ENCODE measurements around the gene RBM45.

The RBM45 gene

DNA sequence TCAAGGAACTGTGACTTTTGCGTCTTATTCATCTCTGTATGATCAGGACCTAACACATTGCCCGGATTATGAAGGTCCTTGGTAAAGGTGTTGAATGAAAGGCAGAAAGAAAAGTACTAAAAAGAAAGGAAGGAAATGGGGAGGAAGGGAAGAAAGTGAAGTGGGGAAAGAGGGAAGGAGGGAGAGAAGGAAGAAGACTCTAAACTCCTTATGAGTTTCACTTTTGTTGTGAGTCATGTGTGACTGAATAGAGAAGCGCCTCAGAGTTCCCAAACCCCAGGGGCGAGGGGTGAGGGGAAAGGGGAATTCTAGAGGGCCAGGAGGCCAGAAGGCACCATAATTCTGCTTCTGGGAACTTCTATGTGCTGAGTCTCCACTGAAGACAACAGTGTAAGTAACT is 51.2 kb downstream of the RBM45 start:
- no peak for DNase-seq

DNA sequence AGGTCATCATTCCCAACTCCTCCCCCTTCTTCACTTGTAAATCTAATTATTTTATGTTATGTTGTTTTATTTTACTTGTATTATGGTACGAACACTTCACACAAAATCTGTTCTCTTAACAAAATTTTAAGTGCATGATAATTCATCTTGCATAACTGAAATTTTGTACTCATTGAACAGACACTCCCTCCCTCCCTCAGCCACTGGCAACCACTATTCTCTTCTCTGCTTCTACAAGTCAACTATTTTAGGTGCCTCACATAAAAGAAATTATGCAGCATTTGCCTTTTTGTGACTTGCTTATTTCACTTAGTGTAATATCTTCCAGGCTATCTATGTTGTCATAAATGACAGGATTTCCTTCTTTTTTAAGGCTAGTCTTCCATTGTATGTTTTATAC is 51.7 kb downstream of the RBM45 start:
- no peak for DNase-seq

DNA sequence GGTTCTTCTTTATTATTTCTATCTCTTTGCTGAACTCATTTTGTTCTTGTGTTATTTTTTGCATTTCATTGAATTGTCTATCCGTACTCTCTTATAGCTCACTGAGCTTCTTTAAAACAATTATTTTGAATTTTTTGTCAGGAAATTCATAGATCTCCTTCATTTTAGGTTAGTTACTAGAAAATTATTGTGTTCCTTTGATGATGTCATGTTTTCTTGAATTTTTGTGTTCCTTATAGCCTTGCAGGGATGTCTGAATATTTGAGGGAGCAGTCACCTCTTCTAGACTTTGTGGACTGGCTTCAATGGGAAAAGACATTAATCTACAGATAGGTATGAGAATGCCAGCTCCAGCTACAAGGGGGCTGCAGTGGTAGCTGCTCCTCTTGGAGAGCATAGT is 61.4 kb downstream of the RBM45 start:
- no peak for DNase-seq

GRCh38 chr2:178177066-178177679 is 64.9 kb downstream of the RBM45 start:
- no peak for DNase-seq
